ENCODE data around the gene PPP1R15B.

The PPP1R15B gene

GRCh38 chr1:204431310-204432184, 19.9 kb upstream of the PPP1R15B start:
- no peak for TF ChIP-seq POLR2AphosphoS5 (IDR thresholded peaks at IDR 0.05; ENCODE audit: low read depth)
- TF ChIP-seq CTCF (IDR thresholded peaks at IDR 0.05; ENCODE audit: insufficient read depth, low read length), result peak; percentile 96
- no peak overlapping the region for H3K4me3 ChIP-seq (replicated peaks; ENCODE audit: insufficient read depth, low read length)
- DNase-seq (ENCODE audit: low read depth in 1 of 2, low spot score in 1 of 2), result peak; percentile 72 to 73
- H3K27me3 ChIP-seq (ENCODE audit: insufficient read depth, poor library complexity, severe bottlenecking), result no peaks in the 10 kb centered on the region
- H3K27ac ChIP-seq (replicated peaks), result no peak overlapping the region

- DNase-seq (ENCODE audit: low read depth in 1 of 2, low spot score in 1 of 2), result no peak
- Histone ChIP-seq H3K27me3 (ENCODE audit: insufficient read depth, poor library complexity, severe bottlenecking) (no peaks in the 10 kb centered on the region), H3K27ac (replicated peaks) (no peak overlapping the region), H3K4me3 (replicated peaks; ENCODE audit: insufficient read depth, low read length) (no peak overlapping the region)
- TF ChIP-seq REST (IDR thresholded peaks at IDR 0.05; ENCODE audit: insufficient replicate concordance, low read depth) (no peak), POLR2AphosphoS5 (IDR thresholded peaks at IDR 0.05; ENCODE audit: low read depth) (no peak), GABPA (IDR thresholded peaks at IDR 0.05; ENCODE audit: low read depth) (no peak), SPI1 (IDR thresholded peaks at IDR 0.05; ENCODE audit: borderline replicate concordance, low read depth) (no peak), CTCF (IDR thresholded peaks at IDR 0.05; ENCODE audit: insufficient read depth, low read length) (no peak)
Observed at GRCh38 chr1:204429746-204430145, 18.1 kb upstream of the PPP1R15B start.

GRCh38 chr1:204426971-204427701, 15.5 kb upstream of the PPP1R15B start:
- H3K4me3 ChIP-seq (replicated peaks; ENCODE audit: insufficient read depth, low read length), result no peak overlapping the region
- TF ChIP-seq CTCF (IDR thresholded peaks at IDR 0.05; ENCODE audit: insufficient read depth, low read length) (no peak), SPI1 (IDR thresholded peaks at IDR 0.05; ENCODE audit: borderline replicate concordance, low read depth) (no peak)
- DNase-seq (ENCODE audit: low read depth in 1 of 2, low spot score in 1 of 2), result peak in 1 of 2 experiments; percentile 47
- peak overlapping the region; percentile 17 for H3K27ac ChIP-seq (replicated peaks)
- no peaks in the 10 kb centered on the region for H3K27me3 ChIP-seq (ENCODE audit: insufficient read depth, poor library complexity, severe bottlenecking)

- no peak for TF ChIP-seq REST (IDR thresholded peaks at IDR 0.05; ENCODE audit: insufficient replicate concordance, low read depth)
- TF ChIP-seq GABPA (IDR thresholded peaks at IDR 0.05; ENCODE audit: low read depth), result no peak
- no peak for TF ChIP-seq POLR2AphosphoS5 (IDR thresholded peaks at IDR 0.05; ENCODE audit: low read depth)
- no peak for TF ChIP-seq CTCF (IDR thresholded peaks at IDR 0.05; ENCODE audit: insufficient read depth, low read length)
- TF ChIP-seq SPI1 (IDR thresholded peaks at IDR 0.05; ENCODE audit: borderline replicate concordance, low read depth), result no peak
- DNase-seq (ENCODE audit: low read depth in 1 of 2, low spot score in 1 of 2), result no peak
- Histone ChIP-seq H3K27me3 (ENCODE audit: insufficient read depth, poor library complexity, severe bottlenecking) (no peaks in the 10 kb centered on the region), H3K4me3 (replicated peaks; ENCODE audit: insufficient read depth, low read length) (no peak overlapping the region), H3K27ac (replicated peaks) (peak overlapping the region; percentile 17)
Observed at GRCh38 chr1:204426474-204426873, 14.9 kb upstream of the PPP1R15B start.
